ENCODE data around the gene OR6C70. TPM values are rescaled to one million over a fixed set of nuclear protein-coding genes. Genes with fewer than 3 reads are reported as not detected.

OR6C70 gene
- not detected in 2 replicates for total RNA-seq
- not detected for total RNA-seq (2013)
- polyA plus RNA-seq, result not detected in 2 replicates
- not detected in 2 replicates for polyA minus RNA-seq

DNA sequence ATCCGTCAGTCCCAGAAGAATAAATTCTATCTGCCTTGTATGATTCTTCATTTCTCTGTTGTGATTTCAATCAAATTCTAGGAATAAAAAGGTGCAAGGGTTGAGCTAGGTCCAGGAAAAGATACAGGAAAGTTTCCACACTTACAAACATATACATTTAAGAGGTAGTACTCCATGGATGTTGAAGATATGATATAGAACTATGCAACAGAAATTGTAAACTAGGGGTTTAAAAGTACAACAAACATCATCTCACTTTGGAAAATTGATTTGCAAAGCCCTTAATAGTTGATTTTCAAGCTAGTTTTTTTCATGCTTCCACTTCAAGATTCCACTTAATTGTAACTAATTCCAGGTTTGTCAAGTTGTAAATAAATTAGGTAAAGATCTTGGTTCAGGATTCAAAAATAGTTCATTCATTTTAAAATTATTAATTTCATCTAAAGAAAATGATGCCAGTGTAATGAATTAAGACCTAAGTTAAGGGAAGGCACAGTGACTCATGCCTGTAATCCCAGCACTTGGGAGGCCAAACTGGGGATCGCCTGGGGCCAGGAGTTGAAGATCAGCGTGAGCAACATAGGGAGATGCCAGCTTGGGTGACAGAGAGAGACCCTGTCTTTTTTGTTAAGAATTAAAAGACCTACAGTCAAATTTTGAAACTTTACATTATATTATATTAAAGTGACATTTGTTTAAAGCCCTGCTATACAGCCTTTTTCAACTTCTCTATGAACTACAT, at the start of gene OR6C70:
TSS of gene OR6C70 (minus strand) at position 51 of the 742 bp plus-strand sequence. CDS start at position 51, 0 bp downstream.
- no peaks in the 10 kb centered on the region for H3K27me3 Mint-ChIP-seq
- Histone ChIP-seq H3K9ac (ENCODE audit: low read length) (no peak within 1 kb of the TSS), H3K4me1 (ENCODE audit: control insufficient read depth in 2 of 2, insufficient read depth in 2 of 2, low read length in 2 of 2) (peaks cover 16 to 33% of the 10 kb centered on the region in 2 donors), H3K27me3 (replicated peaks in 1 of 4; ENCODE audit: control extremely low read depth in 1 of 4, control insufficient read depth in 3 of 4, insufficient read depth in 4 of 4, low read length in 3 of 4) (no peaks in the 10 kb centered on the region), H2AFZ (ENCODE audit: insufficient read depth, low read depth, low read length, poor library complexity, severe bottlenecking) (no peak within 1 kb of the TSS), H3K79me2 (ENCODE audit: control insufficient read depth, insufficient read depth, low read length) (no peaks in the 10 kb centered on the region), H3K4me2 (replicated peaks; ENCODE audit: low read depth, low read length, poor library complexity, severe bottlenecking) (no peak within 1 kb of the TSS), H3K27ac (ENCODE audit: low read length in 2 of 2) (no peak within 1 kb of the TSS), H3K9me3 (ENCODE audit: control extremely low read depth in 1 of 3, control insufficient read depth in 2 of 3, insufficient read depth in 1 of 3, low read length in 2 of 3) (peaks cover 0 to 1% (median 0%) of the 10 kb centered on the region in 3 donors), H3K4me3 (ENCODE audit: control extremely low read depth in 1 of 5, extremely low read depth in 1 of 5, insufficient read depth in 1 of 5, low read depth in 2 of 5, low read length in 4 of 5) (no peak within 1 kb of the TSS), H3K36me3 (replicated peaks in 1 of 2; ENCODE audit: control extremely low read depth in 1 of 2, control insufficient read depth in 1 of 2, extremely low read depth in 1 of 2, insufficient read depth in 2 of 2, low read length in 1 of 2) (no peaks in the 10 kb centered on the region), H4K20me1 (ENCODE audit: control insufficient read depth, insufficient read depth, low read length, poor library complexity, severe bottlenecking) (no peaks in the 10 kb centered on the region)
- peak within 1 kb of the TSS; percentile 10 for H3K4me3 Mint-ChIP-seq
- intact Hi-C loops (cut with micrococcal nuclease), result no loop called here
- no peak within 1 kb of the TSS for H3K27ac Mint-ChIP-seq
- ATAC-seq (ENCODE audit: low read depth) (no peak), DNase-seq (no peak)
- TF ChIP-seq EZH2 (IDR thresholded peaks at IDR 0.05; ENCODE audit: borderline replicate concordance, insufficient read depth, low read depth, low read length, poor library complexity, severe bottlenecking), result no peak
- TF ChIP-seq, protein P1, sequence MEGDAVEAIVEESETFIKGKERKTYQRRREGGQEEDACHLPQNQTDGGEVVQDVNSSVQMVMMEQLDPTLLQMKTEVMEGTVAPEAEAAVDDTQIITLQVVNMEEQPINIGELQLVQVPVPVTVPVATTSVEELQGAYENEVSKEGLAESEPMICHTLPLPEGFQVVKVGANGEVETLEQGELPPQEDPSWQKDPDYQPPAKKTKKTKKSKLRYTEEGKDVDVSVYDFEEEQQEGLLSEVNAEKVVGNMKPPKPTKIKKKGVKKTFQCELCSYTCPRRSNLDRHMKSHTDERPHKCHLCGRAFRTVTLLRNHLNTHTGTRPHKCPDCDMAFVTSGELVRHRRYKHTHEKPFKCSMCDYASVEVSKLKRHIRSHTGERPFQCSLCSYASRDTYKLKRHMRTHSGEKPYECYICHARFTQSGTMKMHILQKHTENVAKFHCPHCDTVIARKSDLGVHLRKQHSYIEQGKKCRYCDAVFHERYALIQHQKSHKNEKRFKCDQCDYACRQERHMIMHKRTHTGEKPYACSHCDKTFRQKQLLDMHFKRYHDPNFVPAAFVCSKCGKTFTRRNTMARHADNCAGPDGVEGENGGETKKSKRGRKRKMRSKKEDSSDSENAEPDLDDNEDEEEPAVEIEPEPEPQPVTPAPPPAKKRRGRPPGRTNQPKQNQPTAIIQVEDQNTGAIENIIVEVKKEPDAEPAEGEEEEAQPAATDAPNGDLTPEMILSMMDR (IDR thresholded peaks at IDR 0.05), result no peak
- H3K4me1 Mint-ChIP-seq, result peaks cover 36% of the 10 kb centered on the region
- no CpG with 5 or more reads among the region's 3 CpGs for WGBS (ENCODE audit: insufficient coverage)
- CTCF ChIA-PET, result no interaction called here
- H3K9me3 Mint-ChIP-seq (ENCODE audit: insufficient read depth), result no peaks in the 10 kb centered on the region
- POLR2A ChIA-PET, result no interaction called here

DNA sequence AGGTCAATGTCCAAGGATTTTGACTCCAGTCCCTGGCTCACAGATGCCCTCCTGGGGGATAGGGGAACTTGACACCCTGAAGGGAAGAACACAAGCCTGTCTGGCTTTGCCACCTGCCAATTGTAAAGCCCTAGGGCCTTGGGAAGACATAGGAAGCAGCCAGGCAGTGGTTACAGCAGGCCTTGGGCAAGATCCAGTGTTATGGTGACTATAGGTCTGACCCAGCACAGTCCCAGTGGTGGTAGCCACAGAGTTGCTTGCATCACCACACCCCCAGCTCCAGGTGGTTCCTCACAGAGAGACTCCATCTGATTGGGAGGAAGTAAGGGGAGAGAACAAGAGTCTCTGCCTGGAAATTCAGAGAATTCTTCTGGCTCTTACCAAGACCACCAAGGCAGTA, 46.5 kb upstream of the OR6C70 start:
- Histone ChIP-seq H3K9me3 (ENCODE audit: control extremely low read depth in 1 of 3, control insufficient read depth in 2 of 3, insufficient read depth in 1 of 3, low read length in 2 of 3) (peaks cover 0 to 2% (median 0%) of the 10 kb centered on the region in 3 donors), H3K36me3 (replicated peaks in 1 of 2; ENCODE audit: control extremely low read depth in 1 of 2, control insufficient read depth in 1 of 2, extremely low read depth in 1 of 2, insufficient read depth in 2 of 2, low read length in 1 of 2) (no peaks in the 10 kb centered on the region), H3K27ac (ENCODE audit: low read length in 2 of 2) (no peak overlapping the region), H3K4me3 (ENCODE audit: control extremely low read depth in 1 of 5, extremely low read depth in 1 of 5, insufficient read depth in 1 of 5, low read depth in 2 of 5, low read length in 4 of 5) (no peak overlapping the region), H3K27me3 (replicated peaks in 1 of 4; ENCODE audit: control extremely low read depth in 1 of 4, control insufficient read depth in 3 of 4, insufficient read depth in 4 of 4, low read length in 3 of 4) (peaks cover 0 to 6% (median 0%) of the 10 kb centered on the region in 4 experiments), H4K20me1 (ENCODE audit: control insufficient read depth, insufficient read depth, low read length, poor library complexity, severe bottlenecking) (no peaks in the 10 kb centered on the region), H3K4me1 (ENCODE audit: control insufficient read depth in 2 of 2, insufficient read depth in 2 of 2, low read length in 2 of 2) (no peaks in the 10 kb centered on the region), H3K79me2 (ENCODE audit: control insufficient read depth, insufficient read depth, low read length) (no peaks in the 10 kb centered on the region), H3K9ac (ENCODE audit: low read length) (no peak overlapping the region), H3K4me2 (replicated peaks; ENCODE audit: low read depth, low read length, poor library complexity, severe bottlenecking) (no peak overlapping the region), H2AFZ (ENCODE audit: insufficient read depth, low read depth, low read length, poor library complexity, severe bottlenecking) (no peak overlapping the region)
- Mint-ChIP-seq H3K4me1 (no peaks in the 10 kb centered on the region), H3K4me3 (no peak overlapping the region), H3K27me3 (peaks cover 23% of the 10 kb centered on the region), H3K9me3 (ENCODE audit: insufficient read depth) (no peaks in the 10 kb centered on the region), H3K27ac (no peak overlapping the region)
- intact Hi-C loops (cut with micrococcal nuclease), result no loop called here
- DNase-seq (no peak), ATAC-seq (ENCODE audit: low read depth) (no peak)
- TF ChIP-seq EZH2 (IDR thresholded peaks at IDR 0.05; ENCODE audit: borderline replicate concordance, insufficient read depth, low read depth, low read length, poor library complexity, severe bottlenecking), result no peak
- TF ChIP-seq, protein P1 (IDR thresholded peaks at IDR 0.05), result peak; percentile 11
- ChIA-PET CTCF (no interaction called here), POLR2A (no interaction called here)
